GM12878 (cell line): ENCODE data around the gene SSR1. TPM values are rescaled to one million over a fixed set of nuclear protein-coding genes. Genes with fewer than 3 reads are reported as not detected.

Experiments
- ATAC-seq: fragments of 200-7000 bp; cut with Tn5 transposase; 3 replicates; pipeline ENCODE4 v1.9.1; 2020; ENCODE audit warnings: mild to moderate bottlenecking, moderate library complexity
- BruUV-seq: library from RNA; stranded (reverse); fragments of 400-500 nt; replicated peaks from 2 replicates; lab custom pipeline; 2021; lab: Mats Ljungman, UMichigan
- CTCF ChIA-PET: fragments of 300-600 bp; sonication (Branson Sonifier 250); formaldehyde crosslinking; extraction: SDS; loops from one replicate; lab custom pipeline; 2021; ENCODE audit warnings: inconsistent platforms; lab: Yijun Ruan, JAX
- POLR2A ChIA-PET: fragments of 350-600 bp; formaldehyde crosslinking; extraction: SDS; loops from one replicate; lab custom pipeline; 2021; ENCODE audit warnings: inconsistent platforms; lab: Charles Lee
- RAD21 ChIA-PET: fragments of 300-600 bp; sonication (Branson Sonifier 250); formaldehyde crosslinking; loops from one replicate; lab custom pipeline; 2023; ENCODE audit warnings: antibody characterized with exemption; ENCODE audit not compliant: unreplicated experiment; lab: Charles Lee
- SMC1A ChIA-PET: fragments of 300-600 bp; sonication (Branson Sonifier 250); formaldehyde crosslinking; loops from one replicate; lab custom pipeline; 2023; ENCODE audit not compliant: unreplicated experiment, uncharacterized antibody; lab: Charles Lee
- DNase-seq: peaks from one replicate; pipeline ENCODE4 v3.0.0-alpha.2; 2011; ENCODE audit warnings: low read depth, low spot score
- FAIRE-seq: peaks from 3 replicates; lab custom pipeline; 2011; peaks lifted over from hg19 to GRCh38; lab: Jason Lieb, UNC
- H2AFZ ChIP-seq: 2 replicates; pipeline ENCODE4 v1.6.0; 2011; ENCODE audit warnings: low read depth, low read length, control low read depth; ENCODE audit not compliant: control insufficient read depth
- H3K27ac ChIP-seq: 2 replicates; pipeline ENCODE4 v1.5.1; 2011; ENCODE audit warnings: control low read depth; ENCODE audit not compliant: control insufficient read depth, insufficient read depth
- H3K27me3 ChIP-seq, 2 experiments: replicated peaks in 1 of 2; 2 replicates each; pipeline versions ENCODE4 v1.6.0 to v1.6.1; 2011; ENCODE audit warnings: low read length in 1 of 2; ENCODE audit not compliant: control insufficient read depth in 2 of 2, insufficient read depth in 2 of 2
- H3K36me3 ChIP-seq, 2 experiments: 2 replicates each; pipeline ENCODE4 v1.5.1; 2011; ENCODE audit warnings: low read length in 1 of 2; ENCODE audit not compliant: control insufficient read depth in 2 of 2, insufficient read depth in 2 of 2
- H3K4me1 ChIP-seq: 2 replicates; pipeline ENCODE4 v1.6.1; 2011; ENCODE audit warnings: mild to moderate bottlenecking, low read length, moderate library complexity, mixed read lengths; ENCODE audit not compliant: control insufficient read depth, insufficient read depth
- H3K4me2 ChIP-seq: 2 replicates; pipeline ENCODE4 v1.6.0; 2011; ENCODE audit warnings: control low read depth; ENCODE audit not compliant: control insufficient read depth, insufficient read depth
- H3K4me3 ChIP-seq: fragments of 200-600 bp; sonication (generic); 2 replicates; pipeline ENCODE4 v1.5.1; 2016
- H3K79me2 ChIP-seq: 2 replicates; pipeline ENCODE4 v1.6.0; 2011; ENCODE audit warnings: low read length; ENCODE audit not compliant: control insufficient read depth, insufficient read depth
- H3K9ac ChIP-seq: 2 replicates; pipeline ENCODE4 v1.8.0; 2011; ENCODE audit warnings: low read length, control low read depth, mixed read lengths; ENCODE audit not compliant: control insufficient read depth, insufficient read depth
- H3K9me3 ChIP-seq: replicated peaks from 3 replicates; pipeline ENCODE4 v1.5.1; 2011; ENCODE audit warnings: mild to moderate bottlenecking, low read length; ENCODE audit not compliant: control insufficient read depth, insufficient read depth
- H4K20me1 ChIP-seq: 2 replicates; pipeline ENCODE4 v1.6.0; 2011; ENCODE audit not compliant: control insufficient read depth, insufficient read depth
- BRCA1 ChIP-seq: IDR thresholded peaks from 2 replicates; pipeline ENCODE4 v1.6.1; 2011; ENCODE audit warnings: low read depth, low read length, improper control_type of control experiment
- CBX3 ChIP-seq: fragments of 200-600 bp; sonication (generic); IDR thresholded peaks from 2 replicates; pipeline ENCODE4 v1.6.1; 2016; ENCODE audit warnings: low read depth, borderline replicate concordance
- CHD1 ChIP-seq: IDR thresholded peaks from 2 replicates; pipeline ENCODE4 v1.6.1; 2012; ENCODE audit warnings: low read depth, low read length, improper control_type of control experiment
- ESRRA ChIP-seq: IDR thresholded peaks from 2 replicates; pipeline ENCODE4 v1.6.1; 2012; ENCODE audit warnings: mild to moderate bottlenecking, low read length, improper control_type of control experiment
- JUND ChIP-seq: IDR thresholded peaks from 2 replicates; pipeline ENCODE4 v1.6.1; 2012; ENCODE audit warnings: low read depth, mild to moderate bottlenecking, low read length, improper control_type of control experiment, moderate library complexity
- KDM1A ChIP-seq: fragments of 200-600 bp; sonication (generic); IDR thresholded peaks from 2 replicates; pipeline ENCODE4 v1.6.1; 2016; ENCODE audit warnings: borderline replicate concordance
- POLR2AphosphoS5 ChIP-seq: IDR thresholded peaks from 2 replicates; pipeline ENCODE4 v1.6.1; 2011; ENCODE audit warnings: mild to moderate bottlenecking, low read length, inconsistent platforms
- POU2F2 ChIP-seq: IDR thresholded peaks from 3 replicates; pipeline ENCODE4 v1.6.1; 2011; ENCODE audit warnings: low read depth, mild to moderate bottlenecking, low read length, borderline replicate concordance
- REST ChIP-seq: IDR thresholded peaks from 2 replicates; pipeline ENCODE4 v1.6.1; 2012; ENCODE audit warnings: mild to moderate bottlenecking, low read depth, low read length
- SREBF1 ChIP-seq: IDR thresholded peaks from 2 replicates; pipeline ENCODE4 v1.6.1; 2012; ENCODE audit warnings: mild to moderate bottlenecking, low read length
- STAT3 ChIP-seq: IDR thresholded peaks from 2 replicates; pipeline ENCODE4 v1.6.1; 2011; ENCODE audit warnings: low read depth, low read length, improper control_type of control experiment
- WGBS: methylation state at CpG from one replicate; pipeline ENCODE4 v1.1.6; 2016; ENCODE audit warnings: low lambda C conversion rate; ENCODE audit not compliant: insufficient replicate concordance, insufficient coverage; ENCODE audit errors: missing lambda C conversion rate; 5-methylcytosine and 5-hydroxymethylcytosine counted together
- in situ Hi-C: fragments of 300-500 bp; cut with MboI; formaldehyde crosslinking; loops from 9 replicates; pipeline ENCODE4 v1.14.3; 2018; ENCODE audit warnings: mixed read lengths
- intact Hi-C: fragments of 100-400 bp; cut with micrococcal nuclease; formaldehyde crosslinking; loops from one replicate; pipeline ENCODE4 v1.14.2; 2022; ENCODE audit not compliant: unreplicated experiment
- polyA plus RNA-seq, 11 experiments: library from polyadenylated mRNA; depleted of rRNA in 4 of 11; unstranded in 6 of 11; stranded (reverse) in 5 of 11; fragments of >200 nt; fragmentation: Nextera tagmentation in 4 of 11; fragmentation: Illumina TruSeq in 1 of 11; extraction: Ambion mirVana in 4 of 11; extraction: Trizol in 1 of 11; gene quantifications; 1 replicate in 1 of 11; 2 replicates in 10 of 11; pipeline versions ENCODE4 v1.2.1 to v1.2.3, GENCODE V29; 2011 to 2016; ENCODE audit warnings: inconsistent platforms in 2 of 11, missing spikeins in 2 of 11, low read depth in 1 of 11
- total RNA-seq, 4 experiments: library from RNA; depleted of rRNA in 3 of 4; stranded (reverse); fragments of >200 nt in 3 of 4; fragmentation: Illumina TruSeq in 1 of 4; extraction: Trizol in 1 of 4; gene quantifications; 2 replicates each; pipeline versions ENCODE4 v1.2.1 to v1.2.3, GENCODE V29; 2013 to 2021
- TF ChIP-seq, protein P1 (sequence below): fragments of 450-650 bp; IDR thresholded peaks from 2 replicates; pipeline ENCODE4 v1.6.1; 2017; ENCODE audit warnings: antibody characterized with exemption, mild to moderate bottlenecking, moderate library complexity
- TF ChIP-seq, protein P2 (sequence below): fragments of 450-650 bp; IDR thresholded peaks from 2 replicates; pipeline ENCODE4 v1.6.1; 2017; ENCODE audit warnings: borderline replicate concordance
- TF ChIP-seq, protein P3 (sequence below): IDR thresholded peaks from 2 replicates; pipeline ENCODE4 v1.6.1; 2012; ENCODE audit warnings: low read depth, low read length, improper control_type of control experiment

SSR1 gene
- total and polyA plus RNA-seq, 10 of the 15 experiments (the other 5 are each of a cell fraction or from before 2014, with no cell fraction given), result 42.0 to 209 (median 128) TPM

DNA sequence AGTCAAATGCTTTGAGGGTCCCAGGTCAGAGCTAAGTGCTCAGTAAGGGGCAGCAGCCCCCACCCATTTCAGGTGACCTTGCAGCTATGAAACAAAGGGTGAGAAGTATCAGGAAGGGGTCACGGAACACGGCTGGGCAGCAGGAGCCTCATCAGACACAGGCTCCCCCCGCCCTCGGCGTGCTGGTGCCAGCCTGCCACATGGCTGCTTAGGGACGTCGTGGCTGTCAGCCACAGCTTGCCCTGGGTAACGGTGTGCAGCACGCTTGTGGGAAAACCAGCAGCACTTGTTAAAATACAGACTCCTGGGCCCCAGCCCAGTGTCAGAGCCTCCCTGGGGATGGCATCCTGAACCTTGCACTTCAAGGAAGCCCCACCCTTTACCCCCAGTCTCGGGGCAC lies 39.3 kb downstream of the SSR1 start (continued):
- TF ChIP-seq, protein P1, sequence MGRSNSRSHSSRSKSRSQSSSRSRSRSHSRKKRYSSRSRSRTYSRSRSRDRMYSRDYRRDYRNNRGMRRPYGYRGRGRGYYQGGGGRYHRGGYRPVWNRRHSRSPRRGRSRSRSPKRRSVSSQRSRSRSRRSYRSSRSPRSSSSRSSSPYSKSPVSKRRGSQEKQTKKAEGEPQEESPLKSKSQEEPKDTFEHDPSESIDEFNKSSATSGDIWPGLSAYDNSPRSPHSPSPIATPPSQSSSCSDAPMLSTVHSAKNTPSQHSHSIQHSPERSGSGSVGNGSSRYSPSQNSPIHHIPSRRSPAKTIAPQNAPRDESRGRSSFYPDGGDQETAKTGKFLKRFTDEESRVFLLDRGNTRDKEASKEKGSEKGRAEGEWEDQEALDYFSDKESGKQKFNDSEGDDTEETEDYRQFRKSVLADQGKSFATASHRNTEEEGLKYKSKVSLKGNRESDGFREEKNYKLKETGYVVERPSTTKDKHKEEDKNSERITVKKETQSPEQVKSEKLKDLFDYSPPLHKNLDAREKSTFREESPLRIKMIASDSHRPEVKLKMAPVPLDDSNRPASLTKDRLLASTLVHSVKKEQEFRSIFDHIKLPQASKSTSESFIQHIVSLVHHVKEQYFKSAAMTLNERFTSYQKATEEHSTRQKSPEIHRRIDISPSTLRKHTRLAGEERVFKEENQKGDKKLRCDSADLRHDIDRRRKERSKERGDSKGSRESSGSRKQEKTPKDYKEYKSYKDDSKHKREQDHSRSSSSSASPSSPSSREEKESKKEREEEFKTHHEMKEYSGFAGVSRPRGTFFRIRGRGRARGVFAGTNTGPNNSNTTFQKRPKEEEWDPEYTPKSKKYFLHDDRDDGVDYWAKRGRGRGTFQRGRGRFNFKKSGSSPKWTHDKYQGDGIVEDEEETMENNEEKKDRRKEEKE, result no peak
- TF ChIP-seq JUND (no peak), SREBF1 (no peak), CHD1 (no peak), KDM1A (no peak), STAT3 (no peak)

- RAD21 ChIA-PET, result interaction anchor here (0.6 kb wide), 1 partner anchor 28 kb away, joined by 3 read pairs; no protein-coding TSS in a partner anchor
- in situ Hi-C loops (no loop called here), intact Hi-C loops (no loop called here)
- FAIRE-seq, result no peak
- 77% methylated on average over 9 of the region's 11 CpGs for WGBS
- no peaks in the 10 kb centered on the region; the same call in 2 of the 3 replicates for H3K9me3 ChIP-seq
- H3K36me3 ChIP-seq, result no peaks in the 10 kb centered on the region
- no peak for DNase-seq
- no peak overlapping the region for H3K4me2 ChIP-seq
- CTCF ChIA-PET, result no interaction called here
- no peaks in the 10 kb centered on the region for H4K20me1 ChIP-seq
- ATAC-seq, result no peak
- peaks cover 6% of the 10 kb centered on the region; the same call in 1 of the 2 replicates for H3K4me1 ChIP-seq
- no peak overlapping the region for H3K9ac ChIP-seq
- H3K27me3 ChIP-seq, result no peaks in the 10 kb centered on the region
- BruUV-seq, result no TSS peak
- no peak overlapping the region for H3K27ac ChIP-seq
- SMC1A ChIA-PET, result interaction anchor here (0.8 kb wide), 1 partner anchor 29 kb away, joined by 3 read pairs; no protein-coding TSS in a partner anchor
- no peak overlapping the region for H3K4me3 ChIP-seq
- no peaks in the 10 kb centered on the region for H3K79me2 ChIP-seq
- POLR2A ChIA-PET, result interaction anchor here (0.6 kb wide), 1 partner anchor 34 kb away, joined by 3 read pairs; no protein-coding TSS in a partner anchor
- no peak overlapping the region for H2AFZ ChIP-seq
- TF ChIP-seq, protein P2, sequence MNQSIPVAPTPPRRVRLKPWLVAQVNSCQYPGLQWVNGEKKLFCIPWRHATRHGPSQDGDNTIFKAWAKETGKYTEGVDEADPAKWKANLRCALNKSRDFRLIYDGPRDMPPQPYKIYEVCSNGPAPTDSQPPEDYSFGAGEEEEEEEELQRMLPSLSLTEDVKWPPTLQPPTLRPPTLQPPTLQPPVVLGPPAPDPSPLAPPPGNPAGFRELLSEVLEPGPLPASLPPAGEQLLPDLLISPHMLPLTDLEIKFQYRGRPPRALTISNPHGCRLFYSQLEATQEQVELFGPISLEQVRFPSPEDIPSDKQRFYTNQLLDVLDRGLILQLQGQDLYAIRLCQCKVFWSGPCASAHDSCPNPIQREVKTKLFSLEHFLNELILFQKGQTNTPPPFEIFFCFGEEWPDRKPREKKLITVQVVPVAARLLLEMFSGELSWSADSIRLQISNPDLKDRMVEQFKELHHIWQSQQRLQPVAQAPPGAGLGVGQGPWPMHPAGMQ, result no peak
- TF ChIP-seq, protein P3, sequence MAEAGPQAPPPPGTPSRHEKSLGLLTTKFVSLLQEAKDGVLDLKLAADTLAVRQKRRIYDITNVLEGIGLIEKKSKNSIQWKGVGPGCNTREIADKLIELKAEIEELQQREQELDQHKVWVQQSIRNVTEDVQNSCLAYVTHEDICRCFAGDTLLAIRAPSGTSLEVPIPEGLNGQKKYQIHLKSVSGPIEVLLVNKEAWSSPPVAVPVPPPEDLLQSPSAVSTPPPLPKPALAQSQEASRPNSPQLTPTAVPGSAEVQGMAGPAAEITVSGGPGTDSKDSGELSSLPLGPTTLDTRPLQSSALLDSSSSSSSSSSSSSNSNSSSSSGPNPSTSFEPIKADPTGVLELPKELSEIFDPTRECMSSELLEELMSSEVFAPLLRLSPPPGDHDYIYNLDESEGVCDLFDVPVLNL, result no peak
- TF ChIP-seq ESRRA (no peak), REST (no peak), POLR2AphosphoS5 (no peak), SREBF1 (no peak), POU2F2 (no peak), CBX3 (no peak), BRCA1 (no peak)
These were observed 41.8 kb downstream of the SSR1 start for GRCh38 chr6:7271205-7271534.
